HG03342 (cell line): ENCODE measurements around the gene ATP9B.
A peak's percentile ranks its signal among the peaks of the same experiment; 100 is the strongest.
"Not testable (repeated sequence)": the region's sequence is repeated elsewhere in the genome, so short reads cannot be mapped to it uniquely, and the experiment has no call there.

Experiments
- ATAC-seq: cut with Tn5 transposase; IDR thresholded peaks from one replicate; pipeline ENCODE4 v1.9.1; 2021; ENCODE audit warnings: mild to moderate bottlenecking, moderate library complexity; ENCODE audit not compliant: unreplicated experiment

ATP9B gene

DNA sequence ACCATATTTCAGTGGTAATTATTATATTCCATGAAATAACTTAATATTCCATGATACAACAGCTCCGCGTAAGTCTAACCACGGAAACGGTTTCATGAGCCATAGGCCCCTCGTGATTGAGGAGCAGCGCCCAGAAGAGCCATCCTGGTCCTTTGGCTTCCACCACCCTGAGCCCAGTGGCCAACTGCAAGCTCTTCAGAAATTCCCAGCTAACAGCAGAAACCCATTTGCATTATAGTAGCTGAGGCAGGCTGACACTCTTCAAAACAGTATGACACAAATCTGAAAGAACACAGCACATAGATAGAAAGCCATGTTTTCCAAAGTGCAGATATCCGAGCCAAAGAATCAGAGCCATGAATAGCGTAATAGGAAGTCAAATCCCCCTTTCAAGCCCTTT, 205.6 kb downstream of the ATP9B start:
- no peak for ATAC-seq

DNA sequence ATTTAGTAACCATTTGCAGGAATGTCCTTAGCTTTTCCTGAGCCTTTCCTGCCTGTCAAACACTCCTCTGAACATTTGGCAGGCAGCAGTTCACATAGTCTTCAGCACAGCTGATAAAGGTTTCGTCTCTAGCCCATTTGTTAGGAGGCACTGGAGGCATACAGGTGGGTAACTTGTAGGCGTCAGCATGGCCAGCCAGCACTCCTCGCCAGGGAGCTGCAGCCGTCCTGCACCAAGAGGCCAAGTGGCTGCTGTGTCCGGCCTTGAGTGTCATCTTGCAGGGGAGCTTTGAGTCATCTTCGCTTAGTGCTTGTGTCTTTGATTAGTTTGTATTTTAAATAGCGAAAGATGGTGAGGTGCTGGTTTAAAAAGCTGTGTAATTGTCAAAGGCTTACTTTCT, 206.3 kb downstream of the ATP9B start:
- peak; percentile 27 for ATAC-seq

DNA sequence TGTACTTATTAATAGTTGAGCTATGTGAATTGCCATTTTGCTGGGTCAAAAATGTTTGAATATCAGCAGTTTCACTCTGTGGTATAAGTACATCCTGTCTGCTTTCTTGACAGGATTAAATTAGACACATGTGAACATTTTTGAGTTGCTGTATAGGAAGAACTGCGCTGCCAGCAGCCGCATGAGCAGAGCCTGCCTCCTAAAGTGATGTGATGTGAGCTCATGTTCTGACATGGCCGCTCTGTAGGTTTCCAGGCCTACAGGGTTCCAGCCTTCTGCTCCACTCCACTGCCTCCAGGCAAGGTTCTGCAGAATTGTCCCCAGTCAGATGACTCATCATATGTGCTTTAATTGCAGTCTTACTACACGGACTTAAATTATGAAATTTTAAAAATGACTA, 206.8 kb downstream of the ATP9B start:
- peak; percentile 73 for ATAC-seq

DNA sequence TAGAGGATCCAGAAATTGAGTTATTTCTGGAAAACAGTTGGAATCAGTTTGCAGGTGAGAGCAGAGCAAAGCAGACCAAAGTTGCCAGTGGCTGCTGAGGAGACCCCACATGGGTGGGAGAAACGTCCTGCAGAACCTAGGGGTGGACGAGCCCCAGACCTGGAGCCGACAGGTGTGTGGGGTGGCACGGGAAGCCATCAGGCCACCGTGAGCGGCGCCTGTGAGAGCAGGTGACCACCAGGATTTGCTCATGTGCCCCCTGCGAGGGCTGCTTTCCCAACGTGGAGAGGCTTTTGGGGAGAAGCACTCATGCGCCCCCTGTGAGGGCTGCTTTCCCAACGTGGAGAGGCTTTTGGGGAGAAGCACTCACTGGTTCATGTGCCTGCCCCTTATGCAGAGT, 209.7 kb downstream of the ATP9B start:
- ATAC-seq, result no peak

DNA sequence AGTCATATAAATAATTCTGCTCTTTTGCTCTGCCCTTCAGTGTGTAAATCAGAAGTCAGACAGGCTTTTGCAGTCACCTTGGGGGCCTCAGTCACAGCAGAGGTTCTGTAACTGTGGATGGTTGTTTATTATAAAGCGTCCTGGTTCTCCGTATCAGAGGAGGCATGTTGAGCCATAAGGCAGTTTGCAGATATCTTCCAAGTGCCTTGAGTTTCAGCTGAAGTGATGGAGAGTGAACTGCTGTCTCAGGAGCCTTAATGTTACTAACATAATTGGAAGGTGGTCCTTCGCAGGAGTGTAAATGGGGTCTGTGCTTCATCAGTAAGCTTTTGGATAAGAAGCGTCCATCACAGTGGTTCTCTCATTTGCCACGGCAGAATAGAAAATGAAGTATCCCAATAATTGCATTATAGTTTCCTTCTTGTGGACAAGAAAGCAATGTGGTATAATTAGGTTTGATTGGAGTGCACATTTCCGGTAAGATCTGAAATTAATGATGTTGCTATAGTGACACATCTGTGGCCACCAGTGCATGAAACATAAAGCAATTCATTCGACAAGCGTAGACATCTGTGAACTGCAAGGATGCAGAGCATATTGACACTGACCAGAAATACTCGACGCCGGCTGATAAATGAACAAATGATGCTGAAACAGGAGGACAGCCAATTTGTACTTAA, 214.1 kb downstream of the ATP9B start:
- ATAC-seq, result no peak

DNA sequence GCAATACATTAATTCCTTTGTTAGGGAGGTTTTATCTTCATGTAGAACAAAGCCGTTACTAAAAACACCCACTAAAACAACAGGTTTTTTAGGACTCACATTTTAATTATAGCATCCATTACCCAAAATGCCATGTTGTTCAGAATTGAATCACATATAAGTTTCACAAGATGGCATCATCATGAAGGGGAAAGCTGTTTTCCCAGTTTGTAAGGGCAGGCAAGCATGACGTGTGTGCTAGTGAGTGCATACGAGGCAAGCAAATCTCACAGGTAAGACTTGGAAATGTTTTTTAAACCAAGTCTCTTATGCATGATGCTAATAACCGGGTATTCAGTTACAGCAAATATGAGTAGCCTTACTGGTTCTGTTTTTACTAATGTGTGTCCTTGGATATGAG, 214.7 kb downstream of the ATP9B start:
- ATAC-seq, result no peak

DNA sequence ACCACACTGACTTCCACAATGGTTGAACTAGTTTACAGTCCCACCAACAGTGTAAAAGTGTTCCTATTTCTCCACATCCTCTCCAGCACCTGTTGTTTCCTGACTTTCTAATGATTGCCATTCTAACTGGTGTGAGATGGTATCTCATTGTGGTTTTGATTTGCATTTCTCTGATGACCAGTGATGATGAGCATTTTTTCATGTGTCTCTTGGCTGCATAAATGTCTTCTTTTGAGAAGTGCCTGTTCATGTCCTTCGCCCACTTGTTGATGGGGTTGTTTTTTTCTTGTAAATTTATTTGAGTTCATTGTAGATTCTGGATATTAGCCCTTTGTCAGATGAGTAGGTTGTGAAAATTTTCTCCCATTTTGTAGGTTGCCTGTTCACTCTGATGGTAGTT, 216.0 kb downstream of the ATP9B start:
- not testable (repeated sequence) for ATAC-seq

DNA sequence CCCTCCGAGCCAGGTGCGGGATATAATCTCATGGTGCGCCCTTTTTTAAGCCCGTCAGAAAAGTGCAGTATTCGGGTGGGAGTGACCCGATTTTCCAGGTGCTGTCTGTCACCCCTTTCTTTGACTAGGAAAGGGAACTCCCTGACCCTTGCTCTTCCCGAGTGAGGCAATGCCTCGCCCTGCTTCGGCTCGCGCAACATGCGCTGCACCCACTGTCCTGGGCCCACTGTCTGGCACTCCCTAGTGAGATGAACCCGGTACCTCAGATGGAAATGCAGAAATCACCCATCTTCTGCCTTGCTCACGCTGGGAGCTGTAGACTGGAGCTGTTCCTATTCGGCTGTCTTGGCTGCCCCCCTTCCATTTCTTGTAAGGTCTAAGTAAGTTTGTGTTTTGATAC, 221.2 kb downstream of the ATP9B start:
- not testable (repeated sequence) for ATAC-seq

DNA sequence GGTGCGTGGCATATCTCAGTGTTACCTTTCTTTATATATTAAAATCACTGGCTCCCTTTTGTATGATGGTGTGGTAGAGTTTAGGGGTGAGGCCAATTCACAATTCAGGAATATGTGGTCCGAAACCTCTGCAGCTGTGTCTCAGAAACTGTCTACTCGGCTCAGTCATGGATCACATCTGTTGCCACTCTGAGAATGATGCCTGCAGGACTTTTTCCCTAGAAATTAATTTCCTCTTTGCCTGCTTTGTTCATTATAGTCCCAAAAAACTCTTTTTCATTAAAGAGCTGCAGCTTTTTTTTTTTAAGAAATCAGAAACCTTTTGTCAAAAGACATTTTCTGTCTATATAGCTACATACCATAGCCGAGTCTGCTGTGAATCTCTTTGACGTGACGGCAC, 221.7 kb downstream of the ATP9B start:
- ATAC-seq, result no peak

DNA sequence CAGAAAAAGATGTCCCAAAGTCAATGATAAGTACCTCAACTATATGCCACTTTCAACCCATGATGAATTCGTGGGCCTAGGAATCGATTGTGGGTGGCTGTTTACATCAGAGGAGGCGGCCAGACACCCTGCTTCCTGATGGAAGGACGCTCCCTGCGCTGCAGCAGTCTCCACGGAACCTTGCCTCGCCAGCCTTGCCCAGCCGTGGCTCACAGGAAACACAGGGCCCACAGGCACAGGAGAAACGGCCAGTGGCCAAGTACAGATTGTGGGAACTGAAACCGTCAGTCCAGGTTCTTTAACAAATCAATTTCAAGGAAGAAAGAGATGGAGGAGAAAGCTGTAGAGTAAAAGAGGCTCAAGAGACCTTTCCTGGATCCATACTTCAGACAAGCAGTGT, 225.0 kb downstream of the ATP9B start:
- no peak for ATAC-seq

DNA sequence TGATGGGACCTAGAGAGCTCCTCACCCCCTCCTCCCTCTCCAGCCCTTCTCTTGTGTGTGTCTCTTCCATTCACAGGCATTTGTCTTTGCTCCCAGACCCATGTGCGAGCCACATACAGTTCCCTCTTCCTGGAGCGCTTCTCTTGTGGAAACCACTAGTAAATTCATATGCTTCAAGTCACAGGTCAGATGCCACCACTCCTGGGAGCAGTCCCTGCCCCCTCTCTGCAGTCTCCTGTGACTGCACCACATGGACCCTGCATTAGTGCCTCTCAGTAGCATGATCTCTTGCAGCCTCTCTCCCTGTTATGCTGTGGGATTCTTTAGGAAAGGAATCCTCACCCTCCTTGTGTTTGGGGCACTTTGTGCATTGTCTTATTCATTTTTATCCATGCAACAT, 230.1 kb downstream of the ATP9B start:
- ATAC-seq, result no peak

DNA sequence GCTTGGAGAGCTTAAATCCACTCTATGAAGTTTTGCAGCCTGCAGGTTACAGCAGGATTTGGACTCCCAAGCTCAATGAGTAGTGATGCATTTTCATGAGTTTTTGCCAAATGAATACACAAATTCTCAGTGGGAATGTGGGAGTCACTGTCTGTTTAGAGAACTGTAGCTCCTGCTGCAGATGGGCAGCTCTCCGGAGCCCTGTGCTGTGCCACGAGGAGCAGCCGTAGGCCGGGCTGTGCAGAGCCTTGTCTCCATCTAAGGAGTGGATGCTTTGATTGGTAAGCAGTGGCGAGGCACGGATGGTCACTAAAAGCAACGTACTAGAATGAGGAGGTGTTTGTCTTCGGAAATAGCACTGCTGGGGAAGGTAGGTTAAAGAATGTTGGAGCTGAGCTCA, 230.5 kb downstream of the ATP9B start:
- ATAC-seq, result no peak

DNA sequence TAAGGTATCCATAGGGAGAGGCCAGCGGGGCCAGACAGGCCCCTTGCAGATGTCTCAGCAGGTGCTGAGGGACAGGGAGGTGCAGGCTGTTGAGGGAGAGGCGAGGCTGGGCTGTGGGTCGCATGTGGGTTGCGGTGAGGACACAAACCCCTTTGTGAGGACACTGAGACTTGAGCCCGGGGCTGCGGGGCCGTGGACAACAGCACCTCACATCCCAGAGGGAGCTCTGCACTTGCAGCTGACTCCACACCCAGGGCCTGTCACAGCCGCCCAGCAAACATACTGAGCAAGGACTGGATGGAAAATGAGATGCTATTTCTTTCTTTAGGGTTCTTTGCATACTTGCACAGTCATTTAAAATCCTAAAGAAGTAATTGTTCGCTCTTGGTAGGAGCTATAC, 231.2 kb downstream of the ATP9B start:
- ATAC-seq, result no peak

DNA sequence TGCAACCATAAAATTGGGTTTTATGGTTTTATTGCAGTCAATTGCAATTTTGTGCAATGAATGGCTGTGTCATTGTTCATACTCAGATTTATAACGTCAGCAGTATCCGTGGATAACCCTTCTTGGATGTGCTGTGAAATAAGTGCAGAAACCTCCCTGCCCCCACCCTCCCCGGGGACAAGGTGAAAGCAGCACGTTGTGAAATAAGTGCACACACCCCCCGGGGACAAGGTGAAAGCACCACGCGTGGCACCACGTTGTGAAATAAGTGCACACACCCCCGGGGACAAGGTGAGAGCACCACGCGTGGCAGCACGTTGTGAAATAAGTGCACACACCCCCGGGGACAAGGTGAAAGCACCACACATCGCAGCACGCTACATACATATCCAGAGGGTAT, 232.9 kb downstream of the ATP9B start:
- ATAC-seq, result no peak

DNA sequence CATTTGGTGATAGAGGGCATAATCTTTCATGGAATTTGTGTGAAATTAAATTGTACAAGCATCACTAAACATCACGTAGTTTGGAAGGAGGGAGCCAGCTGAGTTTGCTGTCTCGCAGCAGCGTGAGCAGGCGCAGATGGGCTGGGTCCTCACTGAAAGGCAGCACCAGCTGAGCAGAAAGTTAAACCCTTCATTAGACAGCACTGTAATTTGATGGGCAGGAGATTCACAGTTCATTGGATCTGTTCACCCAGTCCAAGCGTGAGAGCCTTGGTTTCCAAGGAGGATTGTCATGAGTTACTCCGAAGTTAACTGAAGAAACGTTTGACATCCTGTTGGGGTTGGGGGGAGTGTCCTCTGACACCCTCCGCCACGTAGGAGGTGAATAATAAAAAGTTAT, 236.7 kb downstream of the ATP9B start:
- ATAC-seq, result no peak

DNA sequence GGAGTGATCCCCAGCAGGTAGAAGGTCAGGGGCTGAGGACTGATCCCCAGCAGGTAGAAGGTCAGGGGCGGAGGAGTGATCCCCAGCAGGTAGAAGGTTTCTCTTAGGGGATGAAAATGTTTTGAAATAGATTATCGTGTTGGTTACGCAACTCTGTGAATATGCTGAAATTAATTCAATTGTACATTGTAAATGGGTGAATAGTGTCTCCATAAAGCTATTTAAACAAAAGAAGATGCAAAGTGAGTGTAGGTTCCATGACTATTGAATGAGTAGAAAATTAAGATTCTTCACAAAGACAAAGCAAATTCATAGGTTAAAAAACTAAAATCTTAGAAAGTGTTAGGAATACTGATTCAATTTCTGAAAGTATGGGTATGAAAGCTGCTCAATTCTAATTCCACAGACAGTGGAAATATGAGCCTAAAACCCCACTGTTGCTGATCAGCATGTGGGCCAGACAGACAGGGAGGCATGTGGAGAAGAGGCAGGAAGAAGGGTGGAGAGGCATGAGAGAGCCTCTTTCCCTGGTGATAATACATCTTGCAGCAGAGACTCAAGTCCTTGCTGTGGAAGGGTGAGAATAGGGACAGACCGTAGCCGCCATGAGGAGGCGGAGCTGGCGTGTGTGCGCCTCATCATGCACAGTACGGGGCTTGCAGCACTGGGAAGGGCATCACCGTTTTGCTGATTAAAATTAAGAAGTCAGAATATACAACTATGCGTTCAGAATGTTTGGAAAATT, 240.6 kb downstream of the ATP9B start:
- ATAC-seq, result no peak

DNA sequence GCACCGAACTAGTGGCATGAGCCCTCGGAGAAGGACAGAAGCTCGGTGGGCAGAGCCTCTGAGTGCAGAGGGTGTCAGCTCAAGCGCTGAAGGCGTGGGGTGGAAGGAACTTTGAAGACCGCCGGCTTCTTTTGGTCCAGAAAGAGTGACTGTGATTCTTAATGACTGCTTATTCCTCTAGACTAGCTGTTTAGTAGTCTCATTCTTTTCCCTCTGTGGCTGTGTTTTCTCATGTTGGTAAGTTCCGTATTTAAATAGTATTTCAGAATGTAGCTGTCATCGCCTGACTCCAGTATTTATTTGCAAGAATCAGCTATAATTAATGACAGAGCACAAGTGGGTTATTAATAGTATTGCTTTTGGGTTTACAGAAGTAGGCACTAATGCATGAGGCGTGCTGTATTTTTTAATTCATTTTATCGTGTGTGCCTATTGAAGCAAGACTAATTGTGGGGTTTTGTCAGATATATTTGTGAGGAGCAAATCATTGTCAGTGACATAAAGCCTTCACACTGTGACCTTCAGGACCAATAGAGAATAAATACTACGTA, 245.7 kb downstream of the ATP9B start:
- no peak for ATAC-seq

DNA sequence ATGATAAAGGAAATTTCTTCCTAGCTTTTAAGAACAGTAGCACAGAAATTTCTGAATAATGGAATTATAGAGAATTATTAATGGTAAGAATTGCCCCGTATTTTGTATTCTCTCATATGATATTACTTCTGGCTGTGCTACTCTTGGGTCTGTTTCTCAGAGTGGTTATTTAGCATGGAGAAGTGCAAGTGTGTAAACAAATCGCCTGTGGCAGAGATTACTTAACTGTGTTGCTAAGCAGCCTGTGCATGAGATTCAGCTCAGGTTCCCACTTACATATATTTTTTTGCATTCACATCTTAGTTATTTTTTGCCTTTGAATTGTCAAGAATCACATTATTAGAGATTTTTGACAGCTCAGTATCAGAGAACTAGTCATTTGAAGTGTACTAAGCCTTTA, 246.4 kb downstream of the ATP9B start:
- no peak for ATAC-seq

DNA sequence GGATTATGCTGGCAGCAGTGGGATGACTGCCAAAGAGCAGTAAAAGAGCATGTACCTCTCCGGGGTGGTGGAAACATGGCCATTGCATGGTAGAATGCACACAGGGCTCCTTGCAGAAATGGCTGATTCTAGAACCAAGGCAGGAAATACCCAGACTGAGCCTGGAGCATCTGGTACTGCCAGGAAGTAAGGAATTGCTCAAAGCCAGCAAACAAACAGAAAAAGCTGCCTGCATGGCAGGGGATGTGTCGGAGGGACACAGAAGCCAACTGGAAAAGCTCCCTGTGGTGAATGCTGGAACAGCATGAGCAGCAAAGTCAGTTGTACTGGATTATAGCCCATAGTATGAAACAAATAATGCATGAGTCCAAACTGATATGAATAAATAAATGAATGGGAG, 248.5 kb downstream of the ATP9B start:
- ATAC-seq, result no peak

DNA sequence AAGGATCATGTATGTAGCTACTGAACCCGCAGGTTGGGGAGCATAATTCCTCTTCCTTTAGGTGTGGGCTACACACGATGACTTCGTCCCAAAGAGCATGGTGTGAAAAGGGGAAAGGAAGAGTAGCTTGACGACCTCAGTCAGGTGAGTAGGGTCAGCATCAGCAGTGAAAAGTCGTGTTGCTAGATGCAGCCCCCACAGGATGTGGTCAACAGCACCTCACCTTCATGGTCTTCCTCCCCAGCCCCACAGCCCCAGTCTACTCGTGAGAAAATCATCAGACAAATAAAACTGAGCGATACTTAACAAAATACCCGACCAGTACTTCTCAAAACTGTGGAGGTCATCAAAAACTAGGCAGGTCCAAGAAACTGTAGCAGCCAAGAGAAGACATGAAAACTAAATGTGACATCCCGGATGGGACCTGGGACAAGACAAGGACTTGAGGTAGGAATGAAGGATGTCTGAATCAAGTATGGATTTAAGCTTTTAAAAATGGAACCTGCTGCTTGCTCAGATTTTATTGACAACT, 249.0 kb downstream of the ATP9B start:
- no peak for ATAC-seq

DNA sequence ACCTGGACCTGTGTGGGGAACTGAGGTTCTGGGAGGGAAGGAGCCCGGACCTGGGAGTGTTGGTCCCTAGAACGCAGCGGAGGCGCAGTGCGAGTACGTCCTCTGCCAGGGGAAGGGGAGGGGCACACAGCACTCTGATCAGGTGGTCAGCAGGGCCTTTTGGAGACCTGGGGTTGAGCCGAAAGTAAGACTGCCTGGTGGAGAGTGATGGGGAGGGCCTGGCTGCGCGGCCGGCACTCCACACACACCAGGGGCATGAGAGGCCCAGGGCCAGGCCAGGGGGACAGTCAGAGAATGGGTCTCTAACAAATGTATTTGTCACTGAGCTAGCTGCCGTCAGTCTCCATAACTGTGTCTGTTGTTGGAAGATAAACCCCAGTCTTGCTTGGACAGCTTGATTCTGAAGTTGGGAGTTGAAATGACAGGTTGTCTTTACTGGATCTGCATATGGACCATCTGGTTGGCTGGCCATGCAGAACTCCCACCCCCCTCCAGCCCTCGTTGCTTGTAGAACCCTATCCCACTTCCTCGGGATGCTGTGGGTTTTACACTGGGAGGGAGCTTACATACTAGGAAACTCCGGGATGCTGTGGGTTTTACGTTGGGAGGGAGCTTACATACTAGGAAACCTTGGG, 251.1 kb downstream of the ATP9B start:
- no peak for ATAC-seq
